SK-N-SH treated with all-trans-retinoic acid at 6 μM for 48 hours (cell line): Measurements from ENCODE around the gene DTX1.

Experiments
- ATAC-seq: fragments of 200-7000 bp; cut with Tn5 transposase; 3 replicates; pipeline ENCODE4 v1.9.1; 2020; ENCODE audit warnings: mild to moderate bottlenecking, moderate library complexity
- ARNTL ChIP-seq: fragments of 450-650 bp; formaldehyde crosslinking; IDR thresholded peaks from 2 replicates; pipeline ENCODE4 v1.5.0; 2020; ENCODE audit warnings: low read depth, mild to moderate bottlenecking, moderate library complexity, borderline replicate concordance
- BACH2 ChIP-seq: fragments of 250-450 bp; sonication (Bioruptor Pico); IDR thresholded peaks from 2 replicates; pipeline ENCODE4 v1.9.0; 2021; ENCODE audit warnings: mild to moderate bottlenecking, borderline replicate concordance
- CSDC2 ChIP-seq: fragments of 250-450 bp; sonication (Bioruptor Pico); IDR thresholded peaks from 2 replicates; pipeline ENCODE4 v1.5.0; 2020; ENCODE audit warnings: mild to moderate bottlenecking, moderate library complexity
- ESRRG ChIP-seq: fragments of 250-450 bp; sonication (Bioruptor Pico); IDR thresholded peaks from 2 replicates; pipeline ENCODE4 v1.6.1; 2021; ENCODE audit warnings: mild to moderate bottlenecking
- GLIS3 ChIP-seq: fragments of 250-450 bp; sonication (Bioruptor Pico); IDR thresholded peaks from 2 replicates; pipeline ENCODE4 v1.5.0; 2020; ENCODE audit warnings: mild to moderate bottlenecking, moderate library complexity
- ISL1 ChIP-seq: fragments of 250-450 bp; sonication (Bioruptor Pico); IDR thresholded peaks from 2 replicates; pipeline ENCODE4 v2.1.2; 2022; ENCODE audit warnings: mild to moderate bottlenecking, moderate library complexity
- OSR1 ChIP-seq: fragments of 250-450 bp; sonication (Bioruptor Pico); IDR thresholded peaks from 2 replicates; pipeline ENCODE4 v1.8.0; 2022; ENCODE audit warnings: moderate library complexity, mild to moderate bottlenecking, inconsistent platforms
- PATZ1 ChIP-seq: fragments of 250-450 bp; sonication (Bioruptor Pico); IDR thresholded peaks from 2 replicates; pipeline ENCODE4 v1.8.0; 2020; ENCODE audit warnings: mild to moderate bottlenecking, moderate library complexity, borderline replicate concordance
- POU6F1 ChIP-seq: fragments of 250-450 bp; sonication (Bioruptor Pico); IDR thresholded peaks from 2 replicates; pipeline ENCODE4 v1.8.0; 2021; ENCODE audit warnings: low read depth, mild to moderate bottlenecking, moderate library complexity, borderline replicate concordance
- PPARA ChIP-seq: fragments of 250-450 bp; sonication (Bioruptor Pico); IDR thresholded peaks from 2 replicates; pipeline ENCODE4 v1.5.0; 2020; ENCODE audit warnings: mild to moderate bottlenecking, borderline replicate concordance
- SNAI2 ChIP-seq: fragments of 250-450 bp; sonication (Bioruptor Pico); IDR thresholded peaks from 2 replicates; pipeline ENCODE4 v1.5.0; 2020; ENCODE audit warnings: mild to moderate bottlenecking, moderate library complexity
- TCF4 ChIP-seq: fragments of 250-450 bp; sonication (Bioruptor Pico); IDR thresholded peaks from 2 replicates; pipeline ENCODE4 v1.8.0; 2021; ENCODE audit warnings: mild to moderate bottlenecking, moderate library complexity, borderline replicate concordance
- TSHZ2 ChIP-seq: fragments of 250-450 bp; sonication (Bioruptor Pico); IDR thresholded peaks from 2 replicates; pipeline ENCODE4 v1.5.0; 2020; ENCODE audit warnings: mild to moderate bottlenecking, moderate library complexity
- ZC3H10 ChIP-seq: fragments of 250-450 bp; sonication (Bioruptor Pico); IDR thresholded peaks from 2 replicates; pipeline ENCODE4 v1.5.1; 2021; ENCODE audit warnings: mild to moderate bottlenecking, moderate library complexity
- ZFP3 ChIP-seq: fragments of 250-450 bp; sonication (Bioruptor Pico); IDR thresholded peaks from 2 replicates; pipeline ENCODE4 v1.5.0; 2020; ENCODE audit warnings: mild to moderate bottlenecking, moderate library complexity
- ZNF565 ChIP-seq: fragments of 450-650 bp; formaldehyde crosslinking; conservative IDR thresholded peaks from 2 replicates; pipeline ENCODE4 v1.5.0; 2020; ENCODE audit warnings: low read depth, mild to moderate bottlenecking, moderate library complexity
- ZNF8 ChIP-seq: fragments of 450-650 bp; formaldehyde crosslinking; IDR thresholded peaks from 2 replicates; pipeline ENCODE4 v1.5.0; 2020; ENCODE audit warnings: mild to moderate bottlenecking, moderate library complexity

The DTX1 gene

GRCh38 chr12:113077057-113077858 lies 20.7 kb downstream of the DTX1 start:
- no peak for TF ChIP-seq ZC3H10 (CRISPR knock-in tag)
- no peak for TF ChIP-seq OSR1 (CRISPR knock-in tag)
- no peak for TF ChIP-seq ISL1
- TF ChIP-seq PATZ1 (CRISPR knock-in tag) = no peak
- no peak for TF ChIP-seq TSHZ2 (CRISPR knock-in tag)
- no peak for TF ChIP-seq BACH2 (CRISPR knock-in tag)
- no peak for TF ChIP-seq PPARA (CRISPR knock-in tag)
- TF ChIP-seq TCF4 (CRISPR knock-in tag) = no peak
- no peak for TF ChIP-seq ARNTL (CRISPR knock-in tag)
- TF ChIP-seq ZFP3 (CRISPR knock-in tag) = no peak
- no peak for TF ChIP-seq SNAI2 (CRISPR knock-in tag)
- TF ChIP-seq POU6F1 = no peak
- no peak for TF ChIP-seq GLIS3 (CRISPR knock-in tag)
- ATAC-seq = no peak

- TF ChIP-seq BACH2 (CRISPR knock-in tag) = no peak
- TF ChIP-seq SNAI2 (CRISPR knock-in tag) = no peak
- no peak for TF ChIP-seq POU6F1
- no peak for TF ChIP-seq PATZ1 (CRISPR knock-in tag)
- no peak for TF ChIP-seq ARNTL (CRISPR knock-in tag)
- TF ChIP-seq ISL1 = no peak
- no peak for TF ChIP-seq GLIS3 (CRISPR knock-in tag)
- no peak for TF ChIP-seq CSDC2
- TF ChIP-seq ESRRG (CRISPR knock-in tag) = no peak
- TF ChIP-seq ZC3H10 (CRISPR knock-in tag) = no peak
- TF ChIP-seq ZNF8 = no peak
- TF ChIP-seq OSR1 (CRISPR knock-in tag) = no peak
- no peak for TF ChIP-seq ZFP3 (CRISPR knock-in tag)
Measured at GRCh38 chr12:113077859-113078255, 21.3 kb downstream of the DTX1 start.

GRCh38 chr12:113081873-113082272 lies 25.3 kb downstream of the DTX1 start:
- no peak for ATAC-seq
- no peak for TF ChIP-seq ZNF565 (CRISPR knock-in tag)
- no peak for TF ChIP-seq SNAI2 (CRISPR knock-in tag)
- no peak for TF ChIP-seq ZNF8
- no peak for TF ChIP-seq ISL1
- no peak for TF ChIP-seq ARNTL (CRISPR knock-in tag)
- TF ChIP-seq PPARA (CRISPR knock-in tag) = no peak
- no peak for TF ChIP-seq CSDC2
- no peak for TF ChIP-seq PATZ1 (CRISPR knock-in tag)
- TF ChIP-seq BACH2 (CRISPR knock-in tag) = no peak
- TF ChIP-seq GLIS3 (CRISPR knock-in tag) = no peak
- TF ChIP-seq TSHZ2 (CRISPR knock-in tag) = no peak
- TF ChIP-seq OSR1 (CRISPR knock-in tag) = no peak

More at GRCh38 chr12:113077859-113078255, 21.3 kb downstream of the DTX1 start:
- ATAC-seq = no peak
